Heart right ventricle (tissue), 16 donors: ENCODE measurements around the gene GTF2IRD1. TPM values are rescaled to one million over a fixed set of nuclear protein-coding genes. Genes with fewer than 3 reads are reported as not detected.

Experiments used
- ATAC-seq, 8 donors: fragments of 200-7000 bp; cut with Tn5 transposase; one replicate each; pipeline ENCODE4 v1.9.1; 2020; ENCODE audit warnings: mild to moderate bottlenecking in 8 of 8, moderate library complexity in 8 of 8, moderate number of reproducible peaks in 1 of 8
- DNase-seq, 2 donors: peaks; one replicate each; pipeline ENCODE4 v3.0.0-alpha.2; 2020
- H3K27ac ChIP-seq, 10 donors: fragments of 200-600 bp; sonication (generic) in 2 of 10; one replicate each; pipeline versions ENCODE4 v1.5.0 to v1.8.0; 2020 to 2022; ENCODE audit warnings: mild to moderate bottlenecking in 3 of 10
- H3K27me3 ChIP-seq, 7 donors: fragments of 200-600 bp; one replicate each; pipeline ENCODE4 v1.8.0; 2021 to 2022; ENCODE audit warnings: mild to moderate bottlenecking in 2 of 7
- H3K36me3 ChIP-seq, 9 donors: fragments of 200-600 bp; sonication (generic) in 1 of 9; one replicate each; pipeline versions ENCODE4 v1.5.0 to v1.8.0; 2020 to 2022; ENCODE audit warnings: mild to moderate bottlenecking in 2 of 9
- H3K4me1 ChIP-seq, 9 donors: fragments of 200-600 bp; sonication (generic) in 1 of 9; one replicate each; pipeline versions ENCODE4 v1.5.0 to v1.8.0; 2020 to 2022; ENCODE audit warnings: mild to moderate bottlenecking in 4 of 9
- H3K4me3 ChIP-seq, 10 donors: fragments of 200-600 bp; sonication (generic) in 2 of 10; one replicate each; pipeline versions ENCODE4 v1.5.0 to v1.8.0; 2020 to 2022; ENCODE audit warnings: mild to moderate bottlenecking in 7 of 10, moderate library complexity in 2 of 10
- H3K9me3 ChIP-seq, 11 donors: fragments of 200-600 bp in 10 of 11; sonication (generic) in 2 of 11; one replicate each; pipeline versions ENCODE4 v1.5.0 to v1.8.0; 2013 to 2022; ENCODE audit warnings: mild to moderate bottlenecking in 2 of 11, control low read depth in 1 of 11, moderate library complexity in 1 of 11
- WGBS, 2 donors: extraction: QIAGEN DNeasy Blood & Tissue Kit; methylation state at CpG; one replicate each; pipeline ENCODE4 v1.1.7; 2013; ENCODE audit warnings: inconsistent platforms in 1 of 2; 5-methylcytosine and 5-hydroxymethylcytosine counted together
- intact Hi-C, 10 donors: fragments of 100-400 bp; cut with DNase I; formaldehyde crosslinking; loops; one replicate each; pipeline versions ENCODE4 v1.11.1 to v1.14.2; 2022
- long read RNA-seq, 3 donors: library from polyadenylated mRNA; unstranded; transcript quantifications; one replicate each; pipeline ENCODE4 v2.0.0, GENCODE V29; 2020 to 2021
- polyA plus RNA-seq, 2 donors: library from polyadenylated mRNA; stranded (reverse); fragments of 200-250 nt; gene quantifications; one replicate each; pipeline ENCODE4 v1.2.3, GENCODE V29; 2013
- total RNA-seq, 10 donors: library from RNA; stranded (reverse); fragmentation: NEBNext Ultra II Directional in 3 of 10; extraction: Animal tissue kit (Norgen Biotek cat#: 25700) in 3 of 10; gene quantifications; one replicate each; pipeline versions ENCODE4 v1.2.1 to v1.2.4, GENCODE V29; 2021 to 2023
- TF ChIP-seq, protein P1 (sequence below), 9 donors: fragments of 200-600 bp; sonication (generic) in 2 of 9; IDR thresholded peaks; one replicate each; pipeline versions ENCODE4 v1.5.0 to v1.8.0; 2021 to 2022; ENCODE audit warnings: antibody characterized with exemption in 9 of 9, mild to moderate bottlenecking in 5 of 9, moderate library complexity in 1 of 9
- donor health status: Arrhythmogenic right ventricular cardiomyopathy.
- donor health status: ischemic (EF 13 %, LVEDD 7.1; RV severe dilation, severe dysfunction).
- donor health status: healthy with polysubstance abuse.
- donor health status: DM: no; HTN: yes; CAD: no.
- donor health status: DM: no; HTN: no; CAD: no.
- donor health status: ischemic (EF 25% LVEDD 6.9; RV normal size, moderate dysfunction).
- donor health status: ischemic (EF 25% LVEDD 5.7; RV mildly dilated, moderate dysfunction).
- donor health status: healthy.
- donor health status: DM: yes; HTN: yes; CAD: no.
- donor health status: Ischemic cardiomyopathy.
- donor health status: ischemic (EF 35%, LVEDD 5.7; RV mildly dilated, moderate dysfunction).
- donor health status: nonischemic (EF 11% LVEDD 7.7; RV severe dilation, severe dysfunction).
- donor health status: DM: yes; HTN: yes; CAD: no.
- donor health status: PGD.
- donor health status: ischemic (EF 29% LVEDD 5.4; RV normal size, mild dysfunction).
- donor health status: nonischemic (EF 23%, LVEDD 6.1; RV moderate dilation, normal function).

GTF2IRD1 gene, protein sequence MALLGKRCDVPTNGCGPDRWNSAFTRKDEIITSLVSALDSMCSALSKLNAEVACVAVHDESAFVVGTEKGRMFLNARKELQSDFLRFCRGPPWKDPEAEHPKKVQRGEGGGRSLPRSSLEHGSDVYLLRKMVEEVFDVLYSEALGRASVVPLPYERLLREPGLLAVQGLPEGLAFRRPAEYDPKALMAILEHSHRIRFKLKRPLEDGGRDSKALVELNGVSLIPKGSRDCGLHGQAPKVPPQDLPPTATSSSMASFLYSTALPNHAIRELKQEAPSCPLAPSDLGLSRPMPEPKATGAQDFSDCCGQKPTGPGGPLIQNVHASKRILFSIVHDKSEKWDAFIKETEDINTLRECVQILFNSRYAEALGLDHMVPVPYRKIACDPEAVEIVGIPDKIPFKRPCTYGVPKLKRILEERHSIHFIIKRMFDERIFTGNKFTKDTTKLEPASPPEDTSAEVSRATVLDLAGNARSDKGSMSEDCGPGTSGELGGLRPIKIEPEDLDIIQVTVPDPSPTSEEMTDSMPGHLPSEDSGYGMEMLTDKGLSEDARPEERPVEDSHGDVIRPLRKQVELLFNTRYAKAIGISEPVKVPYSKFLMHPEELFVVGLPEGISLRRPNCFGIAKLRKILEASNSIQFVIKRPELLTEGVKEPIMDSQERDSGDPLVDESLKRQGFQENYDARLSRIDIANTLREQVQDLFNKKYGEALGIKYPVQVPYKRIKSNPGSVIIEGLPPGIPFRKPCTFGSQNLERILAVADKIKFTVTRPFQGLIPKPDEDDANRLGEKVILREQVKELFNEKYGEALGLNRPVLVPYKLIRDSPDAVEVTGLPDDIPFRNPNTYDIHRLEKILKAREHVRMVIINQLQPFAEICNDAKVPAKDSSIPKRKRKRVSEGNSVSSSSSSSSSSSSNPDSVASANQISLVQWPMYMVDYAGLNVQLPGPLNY
- 10 to 100 TPM; 11.7 to 36.6 (median 17.2) TPM for total RNA-seq
- polyA plus RNA-seq = 10 to 100 TPM; 22.1 TPM
- long read RNA-seq, donor 1, transcript GTF2IRD1-202 (27 exons, 3,077 nt) = major isoform, 6 of 39 reads
- long read RNA-seq, donor 1, partial matches to known transcripts = 16 of 39 reads
- long read RNA-seq, donor 1, other reads (novel, unspliced or antisense) = 13 of 39 reads
- long read RNA-seq, donor 2, partial matches to known transcripts = 10 of 28 reads
- long read RNA-seq, donor 2, other reads (novel, unspliced or antisense) = 13 of 28 reads
- long read RNA-seq, donor 3, transcript GTF2IRD1-202 (27 exons, 3,077 nt) = major isoform, 19 of 71 reads
- long read RNA-seq, donor 3, partial matches to known transcripts = 30 of 71 reads
- long read RNA-seq, donor 3, other reads (novel, unspliced or antisense) = 21 of 71 reads

DNA sequence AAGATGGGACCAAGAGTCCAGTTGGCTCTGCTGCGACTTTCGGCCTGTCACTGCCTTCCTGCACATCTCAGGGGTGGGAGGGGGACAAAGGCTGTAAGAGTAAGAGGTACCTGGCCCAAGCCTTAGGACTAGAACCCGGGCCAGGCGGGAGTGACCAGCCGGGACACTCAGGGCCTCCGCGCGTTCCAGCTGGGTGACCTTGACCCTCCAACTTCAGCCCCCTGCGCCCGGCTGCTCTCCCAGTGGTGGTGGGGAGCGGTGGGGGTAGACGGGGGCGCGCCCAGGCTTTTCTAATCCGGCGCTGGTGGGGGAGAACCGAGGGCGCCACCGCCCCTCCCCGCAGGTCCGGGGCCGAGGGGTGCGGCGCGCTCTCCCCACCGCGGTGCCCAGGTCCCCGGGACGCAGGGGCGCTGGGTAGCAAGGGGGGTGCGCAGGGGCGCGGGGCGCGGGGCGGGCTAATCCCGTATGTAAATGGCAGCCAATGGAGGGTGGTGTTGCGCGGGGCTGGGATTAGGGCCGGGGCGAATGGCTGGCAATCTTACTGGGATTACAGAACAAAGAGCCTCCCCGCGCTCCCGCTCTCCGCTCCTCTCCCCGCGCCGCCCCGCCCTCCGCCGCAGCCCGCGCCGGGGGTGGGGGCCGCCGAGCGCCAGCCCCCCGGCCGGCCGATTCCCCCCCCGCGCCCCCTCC, at the start of gene GTF2IRD1:
GTF2IRD1 (plus strand) TSS at position 585 of the 690 bp plus-strand sequence. CDS start 54,175 bp downstream, outside the sequence.
- peak within 1 kb of the TSS; percentile 73 to 94 (median 90) for H3K27ac ChIP-seq
- peak within 1 kb of the TSS; percentile 70 to 92 (median 78) for H3K4me3 ChIP-seq
- H3K36me3 ChIP-seq = no peaks in the 10 kb centered on the region
- ATAC-seq (peak; percentile 32 to 68 (median 64)), DNase-seq (peak; percentile 67 to 70)
- H3K27me3 ChIP-seq = peaks cover 0 to 25% (median 0%) of the 10 kb centered on the region in 7 donors
- H3K9me3 ChIP-seq = no peaks in the 10 kb centered on the region
- TF ChIP-seq, protein P1, sequence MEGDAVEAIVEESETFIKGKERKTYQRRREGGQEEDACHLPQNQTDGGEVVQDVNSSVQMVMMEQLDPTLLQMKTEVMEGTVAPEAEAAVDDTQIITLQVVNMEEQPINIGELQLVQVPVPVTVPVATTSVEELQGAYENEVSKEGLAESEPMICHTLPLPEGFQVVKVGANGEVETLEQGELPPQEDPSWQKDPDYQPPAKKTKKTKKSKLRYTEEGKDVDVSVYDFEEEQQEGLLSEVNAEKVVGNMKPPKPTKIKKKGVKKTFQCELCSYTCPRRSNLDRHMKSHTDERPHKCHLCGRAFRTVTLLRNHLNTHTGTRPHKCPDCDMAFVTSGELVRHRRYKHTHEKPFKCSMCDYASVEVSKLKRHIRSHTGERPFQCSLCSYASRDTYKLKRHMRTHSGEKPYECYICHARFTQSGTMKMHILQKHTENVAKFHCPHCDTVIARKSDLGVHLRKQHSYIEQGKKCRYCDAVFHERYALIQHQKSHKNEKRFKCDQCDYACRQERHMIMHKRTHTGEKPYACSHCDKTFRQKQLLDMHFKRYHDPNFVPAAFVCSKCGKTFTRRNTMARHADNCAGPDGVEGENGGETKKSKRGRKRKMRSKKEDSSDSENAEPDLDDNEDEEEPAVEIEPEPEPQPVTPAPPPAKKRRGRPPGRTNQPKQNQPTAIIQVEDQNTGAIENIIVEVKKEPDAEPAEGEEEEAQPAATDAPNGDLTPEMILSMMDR (IDR thresholded peaks at IDR 0.05) = no peak
- 1 to 2% methylated on average over 41 to 62 of the region's 62 CpGs for WGBS, 2 donors
- intact Hi-C loops = loop anchor here in 8 of 10 donors (2.0 to 10.0 kb wide), 6 partner anchors 23 to 201 kb away; partner anchors contain the start of gene GTF2I (in 3 of the 8)
- peaks cover 0 to 31% (median 17%) of the 10 kb centered on the region in 9 donors for H3K4me1 ChIP-seq

DNA sequence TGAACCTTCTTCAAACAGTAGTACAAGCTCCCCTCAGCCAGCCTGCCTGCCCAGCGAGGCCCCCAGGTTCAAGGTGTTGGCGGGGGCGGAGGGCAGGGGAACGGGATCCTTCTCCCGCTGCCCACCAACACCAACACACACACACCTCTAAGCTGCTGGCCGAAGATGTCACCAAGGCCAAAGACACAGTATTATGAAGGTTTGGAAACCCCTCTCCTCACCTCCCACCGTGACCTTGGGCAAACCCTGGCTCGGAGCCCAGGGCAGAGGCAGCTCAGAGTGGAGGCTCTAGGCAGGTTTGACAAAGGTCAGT, 49.4 kb upstream of the GTF2IRD1 start:
- H3K27me3 ChIP-seq = no peaks in the 10 kb centered on the region
- no peaks in the 10 kb centered on the region for H3K9me3 ChIP-seq
- H3K4me3 ChIP-seq = no peak overlapping the region
- no peak for ATAC-seq
- H3K36me3 ChIP-seq = peaks cover 0 to 54% (median 4%) of the 10 kb centered on the region in 9 donors
- DNase-seq = no peak
- intact Hi-C loops = loop anchor here in 6 of 10 donors (5.0 to 10.0 kb wide), 5 partner anchors 197 to 537 kb away; no protein-coding TSS in a partner anchor
- no peak overlapping the region for H3K27ac ChIP-seq
- WGBS, 2 donors = 87 to 89% methylated on average over 8 of the region's 8 CpGs
- TF ChIP-seq, protein P1 (IDR thresholded peaks at IDR 0.05) = no peak
- H3K4me1 ChIP-seq = no peaks in the 10 kb centered on the region

DNA sequence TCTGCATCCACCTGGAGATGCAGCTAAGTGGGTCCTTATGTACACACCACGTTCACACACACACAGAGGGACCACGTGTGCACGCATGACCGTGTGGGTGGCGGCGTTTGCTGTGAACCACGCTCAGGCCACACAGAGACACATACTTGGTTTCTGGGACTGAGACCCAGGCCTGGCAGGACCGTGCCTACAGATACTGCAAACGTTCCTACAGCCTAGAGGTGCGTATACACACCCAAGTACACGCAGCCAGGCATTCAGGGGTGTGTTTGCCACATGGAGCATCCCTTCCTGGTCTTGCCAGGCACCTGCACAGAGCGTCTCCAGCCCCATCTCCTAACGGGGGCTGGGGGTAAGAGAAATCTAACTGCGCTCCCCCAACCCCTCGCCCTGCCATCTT, 49.0 kb upstream of the GTF2IRD1 start:
- H3K27me3 ChIP-seq = no peaks in the 10 kb centered on the region
- H3K4me1 ChIP-seq = no peaks in the 10 kb centered on the region
- no peak for ATAC-seq
- no peak overlapping the region for H3K27ac ChIP-seq
- H3K9me3 ChIP-seq = no peaks in the 10 kb centered on the region
- no peak overlapping the region for H3K4me3 ChIP-seq
- DNase-seq = no peak
- TF ChIP-seq, protein P1 (IDR thresholded peaks at IDR 0.05) = no peak
- 84% methylated on average over 15 of the region's 15 CpGs for WGBS, 2 donors
- intact Hi-C loops = loop anchor here in 6 of 10 donors (5.0 to 10.0 kb wide), 5 partner anchors 197 to 537 kb away; no protein-coding TSS in a partner anchor
- peaks cover 0 to 54% (median 4%) of the 10 kb centered on the region in 9 donors for H3K36me3 ChIP-seq
